K562 (cell line): ENCODE results near the gene RBPMS2. TPM values are rescaled to one million over a fixed set of nuclear protein-coding genes. Genes with fewer than 3 reads are reported as not detected.

Source experiments
- ARID4B ChIP-seq: sonication (generic); formaldehyde crosslinking; IDR thresholded peaks from 2 replicates; pipeline ENCODE4 v1.8.0; 2022; ENCODE audit warnings: mild to moderate bottlenecking, missing genetic modification reagents
- CREM ChIP-seq: IDR thresholded peaks from 2 replicates; pipeline ENCODE4 v1.6.1; 2014; ENCODE audit warnings: antibody characterized with exemption, low read depth
- EP400 ChIP-seq: fragments of 450-650 bp; IDR thresholded peaks from 2 replicates; pipeline ENCODE4 v1.6.1; 2017; ENCODE audit warnings: antibody characterized with exemption, mild to moderate bottlenecking, moderate library complexity
- ESRRA ChIP-seq: fragments of 450-650 bp; IDR thresholded peaks from 2 replicates; pipeline ENCODE4 v1.6.1; 2014; ENCODE audit warnings: low read depth, mild to moderate bottlenecking, moderate library complexity, borderline replicate concordance
- ETS2 ChIP-seq: IDR thresholded peaks from 2 replicates; pipeline ENCODE4 v1.6.1; 2016; ENCODE audit warnings: borderline replicate concordance, missing genetic modification characterization, mild to moderate bottlenecking, moderate library complexity, missing compliant biosample characterization; ENCODE audit not compliant: poor library complexity, severe bottlenecking
- HNRNPLL ChIP-seq: fragments of 200-400 bp; formaldehyde crosslinking; IDR thresholded peaks from 2 replicates; pipeline ENCODE4 v1.6.1; 2017; ENCODE audit warnings: low read length, low read depth, mild to moderate bottlenecking; ENCODE audit not compliant: poor library complexity, severe bottlenecking
- HNRNPUL1 ChIP-seq: fragments of 200-400 bp; formaldehyde crosslinking; IDR thresholded peaks from 2 replicates; pipeline ENCODE4 v1.6.1; 2017; ENCODE audit warnings: low read length
- JUND ChIP-seq, 2 experiments: IDR thresholded peaks; 2 replicates in 1 of 2; 3 replicates in 1 of 2; pipeline ENCODE4 v1.6.1; 2011; ENCODE audit warnings: borderline replicate concordance in 2 of 2, low read depth in 2 of 2, low read length in 2 of 2, improper control_type of control experiment in 1 of 2, missing biosample characterization in 1 of 2, missing genetic modification characterization in 1 of 2, missing genetic modification reagents in 1 of 2
- LARP7 ChIP-seq: fragments of 450-650 bp; IDR thresholded peaks from 2 replicates; pipeline ENCODE4 v1.6.1; 2016
- MAZ ChIP-seq, 2 experiments: fragments of 450-650 bp in 1 of 2; sonication (generic) in 1 of 2; formaldehyde crosslinking; IDR thresholded peaks in 1 of 2; conservative IDR thresholded peaks in 1 of 2; 2 replicates each; pipeline versions ENCODE4 v1.4.0 to v1.5.0; 2020; ENCODE audit warnings: mild to moderate bottlenecking in 1 of 2, missing genetic modification reagents in 1 of 2
- PTBP1 ChIP-seq: fragments of 200-400 bp; formaldehyde crosslinking; IDR thresholded peaks from 2 replicates; pipeline ENCODE4 v1.6.1; 2017; ENCODE audit warnings: low read depth, low read length
- SMAD4 ChIP-seq: fragments of 250-450 bp; sonication (Bioruptor Pico); conservative IDR thresholded peaks from 2 replicates; pipeline ENCODE4 v1.8.0; 2021; ENCODE audit warnings: inconsistent platforms, mild to moderate bottlenecking, moderate library complexity
- SRSF1 ChIP-seq: fragments of 200-400 bp; formaldehyde crosslinking; IDR thresholded peaks from 2 replicates; pipeline ENCODE4 v1.6.1; 2017; ENCODE audit warnings: mild to moderate bottlenecking, low read depth, low read length, moderate library complexity
- ZFP30 ChIP-seq: fragments of 250-450 bp; sonication (Bioruptor Pico); IDR thresholded peaks from 2 replicates; pipeline ENCODE4 v1.8.0; 2022; ENCODE audit warnings: moderate library complexity, mild to moderate bottlenecking, inconsistent platforms, borderline replicate concordance
- ZNF232 ChIP-seq: sonication (generic); formaldehyde crosslinking; IDR thresholded peaks from 2 replicates; pipeline ENCODE4 v1.8.0; 2022; ENCODE audit warnings: mild to moderate bottlenecking, missing genetic modification reagents
- polyA plus RNA-seq, 8 experiments: library from polyadenylated mRNA; depleted of rRNA in 4 of 8; stranded (reverse) in 5 of 8; unstranded in 3 of 8; fragments of >200 nt; fragmentation: Nextera tagmentation in 2 of 8; fragmentation: Illumina TruSeq in 1 of 8; extraction: Ambion mirVana in 2 of 8; extraction: Trizol in 1 of 8; gene quantifications; 2 replicates each; pipeline versions ENCODE4 v1.2.1 to v1.2.3, GENCODE V29; 2011 to 2014; ENCODE audit warnings: inconsistent platforms in 1 of 8, missing spikeins in 1 of 8
- total RNA-seq, 7 experiments: library from RNA; depleted of rRNA in 6 of 7; stranded (reverse); fragments of >200 nt in 6 of 7; fragmentation: Illumina TruSeq in 2 of 7; extraction: Trizol in 2 of 7; gene quantifications; 2 replicates each; pipeline versions ENCODE4 v1.2.1 to v1.2.3, GENCODE V29; 2011 to 2021; ENCODE audit warnings: low replicate concordance in 1 of 7
- TF ChIP-seq, protein P1 (sequence below): IDR thresholded peaks from 2 replicates; pipeline ENCODE4 v1.6.1; 2016; ENCODE audit warnings: missing genetic modification characterization, missing compliant biosample characterization
- TF ChIP-seq, protein P2 (sequence below), 2 experiments: IDR thresholded peaks in 1 of 2; conservative IDR thresholded peaks in 1 of 2; 2 replicates each; pipeline ENCODE4 v1.6.1; 2016; ENCODE audit warnings: low read depth in 2 of 2, mild to moderate bottlenecking in 1 of 2, missing compliant biosample characterization in 1 of 2, missing genetic modification characterization in 1 of 2, moderate library complexity in 1 of 2

Gene RBPMS2
- total and polyA plus RNA-seq, 9 of the 15 experiments (the other 6 are each of a cell fraction or from before 2014, with no cell fraction given) = 0.11 to 2.6 (median 0.37) TPM; not detected in 1

- no peak for TF ChIP-seq ZNF232 (CRISPR knock-in tag)
- TF ChIP-seq HNRNPLL = no peak
- 0 out of 2 replicates have a peak, but pooled peaks have one; percentile 25 for TF ChIP-seq JUND (IDR thresholded peaks at IDR 0.05; ENCODE audit: borderline replicate concordance, low read depth, low read length)
- TF ChIP-seq JUND (tag; IDR thresholded peaks at IDR 0.05; ENCODE audit: borderline replicate concordance, low read depth, low read length) = no peak
- no peak for TF ChIP-seq ESRRA
- no peak for TF ChIP-seq ARID4B
- TF ChIP-seq SMAD4 (CRISPR knock-in tag) = no peak
- TF ChIP-seq, protein P1, sequence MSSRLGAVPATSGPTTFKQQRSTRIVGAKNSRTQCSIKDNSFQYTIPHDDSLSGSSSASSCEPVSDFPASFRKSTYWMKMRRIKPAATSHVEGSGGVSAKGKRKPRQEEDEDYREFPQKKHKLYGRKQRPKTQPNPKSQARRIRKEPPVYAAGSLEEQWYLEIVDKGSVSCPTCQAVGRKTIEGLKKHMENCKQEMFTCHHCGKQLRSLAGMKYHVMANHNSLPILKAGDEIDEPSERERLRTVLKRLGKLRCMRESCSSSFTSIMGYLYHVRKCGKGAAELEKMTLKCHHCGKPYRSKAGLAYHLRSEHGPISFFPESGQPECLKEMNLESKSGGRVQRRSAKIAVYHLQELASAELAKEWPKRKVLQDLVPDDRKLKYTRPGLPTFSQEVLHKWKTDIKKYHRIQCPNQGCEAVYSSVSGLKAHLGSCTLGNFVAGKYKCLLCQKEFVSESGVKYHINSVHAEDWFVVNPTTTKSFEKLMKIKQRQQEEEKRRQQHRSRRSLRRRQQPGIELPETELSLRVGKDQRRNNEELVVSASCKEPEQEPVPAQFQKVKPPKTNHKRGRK (tag) = no peak
- no peak for TF ChIP-seq PTBP1
- TF ChIP-seq EP400 = no peak
- peak in 1 of 2 experiments; percentile 31; a peak in 1 of 4 replicates for TF ChIP-seq MAZ (CRISPR knock-in tag; conservative IDR thresholded peaks at IDR 0.05 in 1 of 2, IDR thresholded peaks at IDR 0.05 in 1 of 2)
- TF ChIP-seq, protein P2, sequence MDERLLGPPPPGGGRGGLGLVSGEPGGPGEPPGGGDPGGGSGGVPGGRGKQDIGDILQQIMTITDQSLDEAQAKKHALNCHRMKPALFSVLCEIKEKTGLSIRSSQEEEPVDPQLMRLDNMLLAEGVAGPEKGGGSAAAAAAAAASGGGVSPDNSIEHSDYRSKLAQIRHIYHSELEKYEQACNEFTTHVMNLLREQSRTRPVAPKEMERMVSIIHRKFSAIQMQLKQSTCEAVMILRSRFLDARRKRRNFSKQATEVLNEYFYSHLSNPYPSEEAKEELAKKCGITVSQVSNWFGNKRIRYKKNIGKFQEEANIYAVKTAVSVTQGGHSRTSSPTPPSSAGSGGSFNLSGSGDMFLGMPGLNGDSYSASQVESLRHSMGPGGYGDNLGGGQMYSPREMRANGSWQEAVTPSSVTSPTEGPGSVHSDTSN (CRISPR knock-in tag; IDR thresholded peaks at IDR 0.05; ENCODE audit: low read depth) = no peak
- TF ChIP-seq, protein P2 (tag; conservative IDR thresholded peaks at IDR 0.05; ENCODE audit: low read depth) = no peak
- no peak for TF ChIP-seq SRSF1
- TF ChIP-seq HNRNPUL1 = no peak
- no peak for TF ChIP-seq LARP7
- 0 out of 2 replicates have a peak, but pooled peaks have one; percentile 43 for TF ChIP-seq CREM
- no peak for TF ChIP-seq ZFP30
- TF ChIP-seq ETS2 = no peak
Measured at GRCh38 chr15:64731012-64731804, 44.2 kb downstream of the RBPMS2 start (continued).
